HT1080 (cell line): Measurements from ENCODE around the gene SPANXN5. TPM values are rescaled to one million over a fixed set of nuclear protein-coding genes. Genes with fewer than 3 reads are reported as not detected.
"Not testable (repeated sequence)": the region's sequence is repeated elsewhere in the genome, so short reads cannot be mapped to it uniquely, and the experiment has no call there.

Experiments
- DNase-seq: peaks from one replicate; pipeline ENCODE4 v3.0.0-alpha.2; 2015; ENCODE audit warnings: low read depth
- polyA plus RNA-seq, 2 experiments: library from polyadenylated mRNA; depleted of rRNA; stranded (reverse); fragments of >200 nt; gene quantifications; 2 replicates each; pipeline ENCODE4 v1.2.3, GENCODE V29; 2015
- small RNA-seq: library from RNA; depleted of rRNA; stranded (forward); fragments of <200 nt; gene quantifications from one replicate; pipeline ENCODE3, GENCODE V24; 2014
- total RNA-seq: library from RNA; depleted of rRNA; stranded (reverse); fragments of >200 nt; shearing (Covaris generic); gene quantifications from 2 replicates; pipeline ENCODE4 v1.2.3, GENCODE V29; 2014; rRNA removed

SPANXN5 gene, protein sequence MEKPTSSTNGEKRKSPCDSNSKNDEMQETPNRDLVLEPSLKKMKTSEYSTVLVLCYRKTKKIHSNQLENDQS
- total RNA-seq, result not detected in 2 replicates
- polyA plus RNA-seq (2015; cell fraction: cytosol; rRNA removed), result not detected in 2 replicates
- polyA plus RNA-seq (2015; cell fraction: nucleus; rRNA removed), result not detected in 2 replicates

DNA sequence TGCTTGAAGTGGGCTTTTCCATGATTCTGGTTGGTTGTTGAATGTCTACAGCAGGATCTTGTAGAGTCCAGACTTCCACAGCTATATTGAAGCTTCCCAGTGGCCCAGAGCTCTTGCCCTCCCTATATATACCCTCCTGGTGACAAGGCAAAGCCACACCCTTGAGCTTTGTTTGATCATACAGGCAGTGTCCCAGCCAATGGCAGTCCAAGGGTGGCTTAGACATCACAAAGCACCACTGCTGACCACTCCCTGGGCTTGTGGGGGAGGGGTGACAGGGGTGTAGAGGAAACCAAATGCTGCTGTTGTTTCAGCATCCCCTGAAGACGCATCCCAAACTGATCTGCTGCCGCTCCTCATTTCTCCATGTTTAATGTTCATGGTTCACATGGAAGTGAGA lies at the start of gene SPANXN5:
Gene SPANXN5 (minus strand): TSS at position 101 of the 400 bp plus-strand sequence. CDS start 79 bp downstream, at position 22.
- DNase-seq, result peak; percentile 25

GRCh38 chrX:52843619-52844018 lies 46.4 kb upstream of the SPANXN5 start:
- not testable (repeated sequence) for DNase-seq

GRCh38 chrX:52839137-52839536 lies 41.9 kb upstream of the SPANXN5 start:
- DNase-seq, result no peak

GRCh38 chrX:52830551-52830950 lies 33.3 kb upstream of the SPANXN5 start:
- DNase-seq, result no peak

- no peak for DNase-seq
These were observed 27.4 kb upstream of the SPANXN5 start for GRCh38 chrX:52824608-52825007.

- DNase-seq, result no peak
These were observed 24.0 kb upstream of the SPANXN5 start for GRCh38 chrX:52821079-52821760.

DNA sequence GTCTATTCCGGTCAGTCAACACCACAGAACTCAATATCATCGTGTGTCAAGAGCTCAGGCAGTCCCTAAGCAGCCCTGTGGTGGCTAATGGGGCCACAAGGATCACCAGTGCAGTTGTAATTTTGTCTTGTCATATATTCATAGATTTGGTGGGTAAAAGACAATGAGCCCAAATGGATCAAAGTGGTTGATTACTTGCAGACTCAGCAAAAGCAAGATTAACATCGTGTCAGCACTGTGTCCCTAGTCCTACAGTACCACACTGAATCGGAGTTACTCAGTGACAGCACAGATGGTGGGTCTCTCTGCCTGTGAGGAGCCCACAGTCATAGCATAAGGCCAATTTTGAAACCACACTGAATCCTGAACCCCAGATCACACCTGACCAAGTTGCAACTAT lies 22.6 kb upstream of the SPANXN5 start:
- no peak for DNase-seq

GRCh38 chrX:52811065-52811625 lies 13.9 kb upstream of the SPANXN5 start, which contains the start of gene XAGE5:
TSS of gene XAGE5 (plus strand) at chrX:52811287. CDS start at chrX:52812567, 1,280 bp downstream.
- DNase-seq, result no peak

DNA sequence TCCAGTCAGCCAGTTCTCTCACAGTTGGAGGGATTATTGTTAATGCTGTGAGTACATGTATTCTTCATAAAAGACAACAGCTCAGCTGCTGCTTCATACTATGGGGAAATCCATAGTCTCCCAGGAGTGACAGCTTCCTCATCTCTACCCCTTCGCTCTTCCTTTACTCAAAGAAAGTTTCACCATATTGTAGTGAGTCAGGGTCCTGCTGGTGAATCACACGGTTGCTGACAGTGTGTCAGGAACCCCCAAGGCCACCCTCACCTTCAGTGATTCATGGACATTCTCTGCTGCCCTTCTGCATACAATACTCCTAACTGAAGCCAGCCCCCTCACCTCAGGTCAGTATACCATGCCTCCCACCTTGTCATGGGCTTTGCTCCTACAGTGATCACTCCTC lies 7.6 kb upstream of the SPANXN5 start:
- peak; percentile 20 for DNase-seq

DNA sequence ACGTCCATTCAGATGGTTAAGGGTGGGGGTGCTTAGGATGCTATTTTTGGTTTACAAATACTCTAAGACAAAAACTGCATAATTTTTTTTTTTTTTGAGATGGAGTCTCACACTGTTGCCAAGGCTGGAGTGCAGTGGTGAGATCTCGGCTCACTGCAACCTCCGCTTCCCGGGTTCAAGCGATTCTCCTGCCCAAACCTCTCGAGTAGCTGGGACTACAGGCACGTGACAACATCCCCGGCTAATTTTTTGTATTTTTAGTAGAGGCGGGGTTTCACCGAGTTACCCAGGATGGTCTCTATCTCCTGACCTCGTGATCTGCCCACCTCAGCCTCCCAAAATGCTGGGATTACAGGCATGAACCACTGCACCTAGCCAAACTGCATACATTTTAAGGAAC lies 23.7 kb downstream of the SPANXN5 start:
- DNase-seq, result not testable (repeated sequence)

- not testable (repeated sequence) for DNase-seq
These were observed 31.2 kb downstream of the SPANXN5 start for GRCh38 chrX:52765983-52766382.

GRCh38 chrX:52750952-52751351 lies 46.3 kb downstream of the SPANXN5 start, which contains the start of gene SSX2B:
TSS of gene SSX2B (plus strand) at chrX:52751252. CDS start at chrX:52752681, 1,429 bp downstream.
- DNase-seq, result not testable (repeated sequence)

Small RNAs within 50 kb of the gene (small RNA-seq; reads per million reads assigned to genes)
- gene AC244505.6 (not detected), gene AC244505.7 (not detected)

Other genes with a start within 250 kb of the SPANXN5 start
- not detected in 2 replicates for gene SSX7, start 142.5 kb downstream of the SPANXN5 start, total RNA-seq
- 0.13 TPM in 1 of 2 replicates, not detected in the other for gene SSX2, start 90.2 kb downstream of the SPANXN5 start, total RNA-seq
- 0.43 TPM in 1 of 2 replicates, not detected in the other for gene SSX2B, start 46.2 kb downstream of the SPANXN5 start, total RNA-seq
- not detected in 2 replicates for gene XAGE5, start 13.9 kb upstream of the SPANXN5 start, total RNA-seq
- not detected in 2 replicates for gene XAGE3, start 70.7 kb upstream of the SPANXN5 start, total RNA-seq
- 6.6 and 11.4 TPM in 2 replicates for gene FAM156B, start 99.9 kb upstream of the SPANXN5 start, total RNA-seq
- 8.4 and 15.9 TPM in 2 replicates for gene FAM156A, start 161.1 kb upstream of the SPANXN5 start, total RNA-seq